Mesothelial cell of epicardium (in vitro differentiated cells): ENCODE results near the gene NRP1. TPM values are rescaled to one million over a fixed set of nuclear protein-coding genes. Genes with fewer than 3 reads are reported as not detected.
"Not testable (repeated sequence)": the region's sequence is repeated elsewhere in the genome, so short reads cannot be mapped to it uniquely, and the experiment has no call there.

ENCODE experiments used
- DNase-seq, 2 experiments: peaks; one replicate each; pipeline ENCODE4 v3.0.0; 2021; ENCODE audit warnings: low spot score in 2 of 2; ENCODE audit not compliant: unreplicated experiment in 2 of 2
- H3K27ac Mint-ChIP-seq: 2 replicates; pipeline ENCODE4 v1.8.0; 2021; ENCODE audit warnings: mixed read lengths
- H3K27me3 Mint-ChIP-seq: 2 replicates; pipeline ENCODE4 v1.8.0; 2021; ENCODE audit warnings: low read depth, mixed read lengths
- H3K36me3 Mint-ChIP-seq: 2 replicates; pipeline ENCODE4 v1.8.0; 2021; ENCODE audit warnings: mixed read lengths
- H3K4me1 Mint-ChIP-seq: 2 replicates; pipeline ENCODE4 v1.8.0; 2021; ENCODE audit warnings: mixed read lengths
- H3K4me3 Mint-ChIP-seq: 2 replicates; pipeline ENCODE4 v1.8.0; 2021; ENCODE audit warnings: mild to moderate bottlenecking, moderate library complexity, mixed read lengths
- H3K9me3 Mint-ChIP-seq: 2 replicates; pipeline ENCODE4 v1.8.0; 2021; ENCODE audit warnings: mixed read lengths
- CTCF ChIP-seq: fragments of 200-600 bp; sonication (generic); IDR thresholded peaks from one replicate; pipeline ENCODE4 v1.5.0; 2021; ENCODE audit warnings: antibody characterized with exemption; ENCODE audit not compliant: unreplicated experiment
- total RNA-seq: library from RNA; stranded (reverse); gene quantifications from 3 replicates; pipeline ENCODE4 v1.2.1, GENCODE V29; 2021

Gene NRP1
- total RNA-seq, 1 donor from 2014 or later: 47.7 TPM

DNA sequence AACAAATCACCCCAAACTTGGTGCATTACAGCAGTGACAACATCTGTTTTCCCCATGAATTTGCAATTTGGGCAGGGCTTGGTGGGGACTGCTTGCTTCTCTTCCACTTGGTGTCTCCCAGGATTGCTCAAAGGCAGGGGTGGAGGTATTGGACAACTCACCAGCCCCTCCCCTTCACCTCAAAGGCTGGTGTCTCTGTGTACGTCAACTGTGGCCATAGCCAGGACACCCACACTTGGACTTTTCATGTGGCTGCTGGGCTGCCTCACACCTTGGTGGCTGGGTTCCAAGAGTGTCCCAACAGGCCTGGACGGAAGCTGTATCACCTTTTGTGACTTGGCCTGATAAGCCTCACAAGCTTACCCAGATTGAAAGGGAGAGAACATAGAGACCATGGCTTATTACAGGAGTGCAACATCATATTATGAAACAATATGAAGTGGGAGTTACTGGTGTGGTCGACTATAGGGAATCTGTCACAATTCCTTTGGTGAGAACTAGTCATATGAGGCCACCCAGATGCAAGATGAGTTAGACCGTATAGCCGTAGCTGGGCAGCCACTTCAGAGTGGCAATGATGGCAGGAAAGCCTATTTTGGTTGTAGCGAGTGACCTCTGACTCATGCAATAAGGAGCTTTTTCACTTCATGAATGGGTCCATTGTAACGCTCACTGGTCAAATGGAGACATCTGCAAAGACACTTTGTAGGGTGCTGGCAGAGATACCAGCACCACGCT lies 188.8 kb downstream of the NRP1 start:
- Mint-ChIP-seq H3K27ac (no peak overlapping the region), H3K4me1 (no peaks in the 10 kb centered on the region), H3K36me3 (no peaks in the 10 kb centered on the region), H3K27me3 (no peaks in the 10 kb centered on the region), H3K9me3 (peaks cover 9% of the 10 kb centered on the region), H3K4me3 (no peak overlapping the region)
- DNase-seq: no peak
- TF ChIP-seq CTCF: no peak

DNA sequence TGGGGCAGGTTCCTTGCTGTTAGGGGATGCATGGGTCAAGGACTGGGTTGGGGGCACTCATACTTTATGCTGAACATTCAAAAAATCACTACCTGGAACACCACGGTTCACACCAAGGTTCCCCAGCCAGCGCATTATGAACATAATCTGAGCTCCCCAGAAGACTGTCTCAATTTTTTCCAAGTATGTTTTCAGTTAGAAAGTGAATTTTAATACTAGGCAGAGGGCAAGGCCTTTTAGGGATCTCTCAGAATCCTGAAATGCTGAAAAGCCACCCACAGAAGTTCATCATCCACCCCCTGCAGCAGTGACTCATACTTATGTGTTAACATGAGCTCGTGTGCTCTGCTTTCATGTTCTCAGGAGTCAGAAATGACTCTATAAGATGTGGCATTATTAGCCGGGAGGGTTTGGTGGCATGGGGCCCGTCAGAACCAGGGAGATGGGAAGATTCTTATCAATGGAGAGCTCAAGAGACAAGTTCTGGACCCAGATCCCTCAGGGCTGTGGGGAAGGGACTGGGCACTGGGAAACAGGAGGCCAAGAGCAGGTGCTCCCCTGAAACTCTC lies 191.2 kb downstream of the NRP1 start:
- Mint-ChIP-seq H3K27me3 (no peaks in the 10 kb centered on the region), H3K4me3 (no peak overlapping the region), H3K27ac (no peak overlapping the region), H3K36me3 (no peaks in the 10 kb centered on the region), H3K4me1 (no peaks in the 10 kb centered on the region), H3K9me3 (peaks cover 5% of the 10 kb centered on the region)
- no peak for TF ChIP-seq CTCF
- no peak for DNase-seq

DNA sequence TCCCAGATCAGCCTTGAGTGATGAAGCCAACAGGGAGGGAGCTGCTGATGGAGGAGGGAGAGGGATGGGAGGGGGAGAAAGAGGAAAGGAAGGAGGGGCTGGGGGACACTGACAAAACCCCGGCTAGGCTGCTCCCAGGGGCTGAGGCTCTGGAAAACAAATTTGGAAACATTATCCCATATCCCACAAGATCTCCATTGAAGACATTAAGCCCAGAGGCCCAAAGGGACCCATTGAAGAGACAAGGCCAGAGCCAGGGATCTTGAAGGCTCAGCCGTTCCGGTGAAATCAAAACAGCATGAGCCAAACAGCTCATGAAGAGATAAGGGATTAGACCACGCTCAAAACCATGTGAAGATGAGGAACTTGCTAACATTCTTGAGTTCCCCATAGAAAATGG lies 192.2 kb downstream of the NRP1 start:
- H3K4me3 Mint-ChIP-seq: no peak overlapping the region
- no peak overlapping the region for H3K27ac Mint-ChIP-seq
- no peak for TF ChIP-seq CTCF
- H3K9me3 Mint-ChIP-seq: no peaks in the 10 kb centered on the region
- H3K4me1 Mint-ChIP-seq: no peaks in the 10 kb centered on the region
- no peaks in the 10 kb centered on the region for H3K27me3 Mint-ChIP-seq
- DNase-seq: no peak
- no peaks in the 10 kb centered on the region for H3K36me3 Mint-ChIP-seq

DNA sequence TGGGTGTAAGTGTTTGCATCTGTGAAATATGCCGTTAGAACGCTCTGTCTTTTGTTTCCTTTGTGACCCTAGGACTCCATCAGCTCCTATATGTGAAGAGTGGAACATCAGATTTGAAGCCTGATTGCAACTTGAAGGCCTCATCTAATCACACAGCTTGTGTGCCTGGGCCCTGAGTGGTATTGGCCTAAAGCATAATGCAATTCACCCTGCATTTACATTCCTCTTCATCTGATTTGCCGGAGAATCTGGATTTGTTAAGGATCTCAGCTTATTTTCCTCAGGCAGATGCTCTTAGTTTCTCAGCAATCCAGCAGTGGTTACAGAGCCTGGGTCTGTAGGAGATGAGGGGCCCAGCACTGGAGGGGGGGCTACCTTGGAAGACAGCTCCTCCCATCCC lies 193.2 kb downstream of the NRP1 start:
- no peak for DNase-seq
- H3K4me3 Mint-ChIP-seq: no peak overlapping the region
- H3K27ac Mint-ChIP-seq: no peak overlapping the region
- H3K9me3 Mint-ChIP-seq: no peaks in the 10 kb centered on the region
- TF ChIP-seq CTCF: no peak
- H3K27me3 Mint-ChIP-seq: no peaks in the 10 kb centered on the region
- H3K36me3 Mint-ChIP-seq: no peaks in the 10 kb centered on the region
- H3K4me1 Mint-ChIP-seq: no peaks in the 10 kb centered on the region

DNA sequence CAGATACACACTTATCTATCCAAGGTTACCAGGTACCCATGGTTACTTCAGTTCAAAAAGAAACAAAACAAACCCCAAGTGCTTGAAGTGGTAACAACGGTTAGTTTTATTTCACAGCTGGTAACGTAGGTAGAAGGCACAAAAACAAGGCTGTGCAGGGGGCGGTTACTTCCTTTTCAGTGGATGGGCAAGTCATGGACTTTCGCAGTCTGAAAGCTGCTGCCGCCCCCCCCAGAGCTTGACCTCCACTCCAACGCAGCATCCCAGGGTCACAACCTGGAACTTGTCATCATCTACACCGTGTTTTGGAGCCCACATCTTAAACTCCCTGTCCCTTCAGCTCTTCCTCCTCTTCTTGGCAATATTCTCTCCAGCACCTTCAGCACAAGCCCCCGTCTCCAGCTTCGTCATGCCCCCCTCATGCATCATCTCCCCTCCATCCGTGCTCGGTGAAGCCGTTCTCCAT lies 195.3 kb downstream of the NRP1 start:
- Mint-ChIP-seq H3K27me3 (no peaks in the 10 kb centered on the region), H3K9me3 (no peaks in the 10 kb centered on the region), H3K36me3 (no peaks in the 10 kb centered on the region), H3K4me3 (no peak overlapping the region), H3K27ac (no peak overlapping the region), H3K4me1 (no peaks in the 10 kb centered on the region)
- TF ChIP-seq CTCF: no peak
- no peak for DNase-seq

- DNase-seq, H3K27me3 Mint-ChIP-seq, H3K4me3 Mint-ChIP-seq, H3K4me1 Mint-ChIP-seq, H3K9me3 Mint-ChIP-seq, H3K36me3 Mint-ChIP-seq, H3K27ac Mint-ChIP-seq: not testable (repeated sequence)
Measured at GRCh38 chr10:33138686-33139085, 195.8 kb downstream of the NRP1 start.
